Breast epithelium (tissue), 4 donors: ENCODE data around the gene IQCH. TPM values are rescaled to one million over a fixed set of nuclear protein-coding genes. Genes with fewer than 3 reads are reported as not detected.

Source experiments
- DNase-seq, 2 donors: peaks; one replicate each; pipeline ENCODE4 v3.0.0-alpha.2; 2019; ENCODE audit warnings: low spot score in 2 of 2
- H3K27ac ChIP-seq, 2 donors: fragments of 200-600 bp; sonication (generic) in 1 of 2; one replicate each; pipeline ENCODE4 v1.5.1; 2016 to 2019; ENCODE audit warnings: mild to moderate bottlenecking in 1 of 2
- H3K27me3 ChIP-seq, 2 donors: fragments of 200-600 bp; sonication (generic) in 1 of 2; one replicate each; pipeline versions ENCODE4 v1.5.1 to v1.6.0; 2017 to 2019; ENCODE audit warnings: control low read depth in 1 of 2, mild to moderate bottlenecking in 1 of 2
- H3K36me3 ChIP-seq: fragments of 200-600 bp; one replicate; pipeline ENCODE4 v1.5.1; 2019
- H3K4me1 ChIP-seq, 2 donors: fragments of 200-600 bp; sonication (generic); one replicate each; pipeline ENCODE4 v1.5.1; 2016 to 2019; ENCODE audit warnings: control low read depth in 1 of 2
- H3K4me3 ChIP-seq, 3 donors: fragments of 200-600 bp; sonication (generic); 1 replicate in 2 of 3; 2 replicates in 1 of 3; pipeline ENCODE4 v1.5.1; 2016 to 2019; ENCODE audit warnings: mild to moderate bottlenecking in 3 of 3, moderate library complexity in 2 of 3
- H3K9me3 ChIP-seq, 2 donors: fragments of 200-600 bp; sonication (generic) in 1 of 2; one replicate each; pipeline ENCODE4 v1.5.1; 2016 to 2019; ENCODE audit warnings: control low read depth in 1 of 2
- CTCF ChIP-seq, 3 donors: fragments of 450-650 bp; IDR thresholded peaks; one replicate each; pipeline ENCODE4 v1.5.1; 2016 to 2017; ENCODE audit warnings: antibody characterized with exemption in 3 of 3, mild to moderate bottlenecking in 3 of 3, moderate library complexity in 3 of 3
- POLR2A ChIP-seq: fragments of 450-650 bp; IDR thresholded peaks from one replicate; pipeline ENCODE4 v1.6.1; 2016; ENCODE audit warnings: antibody characterized with exemption, mild to moderate bottlenecking, moderate library complexity
- POLR2AphosphoS5 ChIP-seq, 3 donors: sonication (generic); formaldehyde crosslinking; IDR thresholded peaks; one replicate each; pipeline ENCODE4 v1.6.1; 2017; ENCODE audit warnings: antibody characterized with exemption in 3 of 3
- intact Hi-C: fragments of 100-400 bp; cut with DNase I; formaldehyde crosslinking; loops from one replicate; pipeline ENCODE4 v1.15.1; 2023; ENCODE audit warnings: low total_unique reads
- total RNA-seq, 3 donors: library from RNA; depleted of rRNA; stranded (reverse); fragments of >200 nt; gene quantifications; one replicate each; pipeline ENCODE4 v1.1.0, GENCODE V29; 2016

The IQCH gene
- total RNA-seq, 3 donors from 2014 or later = 0.64 to 11.9 (median 6.6) TPM

GRCh38 chr15:67456677-67457529 is 202.3 kb downstream of the IQCH start:
- intact Hi-C loops = no loop called here
- peaks cover 0 to 3% of the 10 kb centered on the region in 2 donors for H3K9me3 ChIP-seq
- TF ChIP-seq POLR2AphosphoS5 (IDR thresholded peaks at IDR 0.05) = no peak
- TF ChIP-seq CTCF (IDR thresholded peaks at IDR 0.05) = peak; percentile 66 to 84 (median 80)

GRCh38 chr15:67458331-67459029 is 203.9 kb downstream of the IQCH start:
- Histone ChIP-seq H3K27me3 (no peaks in the 10 kb centered on the region), H3K9me3 (peaks cover 0 to 3% of the 10 kb centered on the region in 2 donors), H3K4me3 (no peak overlapping the region), H3K27ac (no peak overlapping the region), H3K4me1 (no peaks in the 10 kb centered on the region), H3K36me3 (no peaks in the 10 kb centered on the region)
- no peak for DNase-seq
- TF ChIP-seq POLR2AphosphoS5 (IDR thresholded peaks at IDR 0.05) = no peak
- TF ChIP-seq POLR2A = no peak
- no peak for TF ChIP-seq CTCF (IDR thresholded peaks at IDR 0.05)
- intact Hi-C loops = no loop called here

More at GRCh38 chr15:67456677-67457529, 202.3 kb downstream of the IQCH start:
- peak; percentile 60 to 88 for DNase-seq
- H3K36me3 ChIP-seq = no peaks in the 10 kb centered on the region
- no peak overlapping the region for H3K27ac ChIP-seq
- no peaks in the 10 kb centered on the region for H3K27me3 ChIP-seq
- H3K4me3 ChIP-seq = no peak overlapping the region
- no peaks in the 10 kb centered on the region for H3K4me1 ChIP-seq

GRCh38 chr15:67460521-67460920 is 205.9 kb downstream of the IQCH start:
- Histone ChIP-seq H3K27me3 (no peaks in the 10 kb centered on the region), H3K36me3 (no peaks in the 10 kb centered on the region), H3K4me3 (no peak overlapping the region), H3K27ac (no peak overlapping the region), H3K9me3 (no peaks in the 10 kb centered on the region), H3K4me1 (no peaks in the 10 kb centered on the region)
- no peak for TF ChIP-seq CTCF (IDR thresholded peaks at IDR 0.05)
- no peak for TF ChIP-seq POLR2A
- TF ChIP-seq POLR2AphosphoS5 (IDR thresholded peaks at IDR 0.05) = no peak
- intact Hi-C loops = no loop called here
- DNase-seq = no peak

- TF ChIP-seq CTCF (IDR thresholded peaks at IDR 0.05) (no peak), POLR2A (no peak), POLR2AphosphoS5 (IDR thresholded peaks at IDR 0.05) (no peak)
These were observed 207.1 kb downstream of the IQCH start for GRCh38 chr15:67461735-67462134.

GRCh38 chr15:67462875-67463274 is 208.3 kb downstream of the IQCH start:
- Histone ChIP-seq H3K27ac (no peak overlapping the region), H3K36me3 (no peaks in the 10 kb centered on the region), H3K27me3 (no peaks in the 10 kb centered on the region), H3K9me3 (no peaks in the 10 kb centered on the region), H3K4me3 (no peak overlapping the region), H3K4me1 (no peaks in the 10 kb centered on the region)
- TF ChIP-seq POLR2AphosphoS5 (IDR thresholded peaks at IDR 0.05) = no peak
- TF ChIP-seq CTCF (IDR thresholded peaks at IDR 0.05) = no peak
- no peak for TF ChIP-seq POLR2A
- intact Hi-C loops = no loop called here
- DNase-seq = no peak

More at GRCh38 chr15:67461735-67462134, 207.1 kb downstream of the IQCH start:
- DNase-seq = no peak
- no peak overlapping the region for H3K4me3 ChIP-seq
- no peak overlapping the region for H3K27ac ChIP-seq
- no peaks in the 10 kb centered on the region for H3K27me3 ChIP-seq
- H3K36me3 ChIP-seq = no peaks in the 10 kb centered on the region
- intact Hi-C loops = no loop called here
- no peaks in the 10 kb centered on the region for H3K9me3 ChIP-seq
- H3K4me1 ChIP-seq = no peaks in the 10 kb centered on the region
